K562 (cell line): ENCODE data around the gene DNASE1L1. TPM values are rescaled to one million over a fixed set of nuclear protein-coding genes. Genes with fewer than 3 reads are reported as not detected.
A peak's percentile ranks its signal among the peaks of the same experiment; 100 is the strongest.

Experiments used
- BCOR ChIP-seq: fragments of 450-650 bp; IDR thresholded peaks from 2 replicates; pipeline ENCODE4 v1.6.1; 2016
- CSDE1 ChIP-seq, 2 experiments: fragments of 450-650 bp; IDR thresholded peaks; 2 replicates each; pipeline ENCODE4 v1.6.1; 2016; ENCODE audit warnings: mild to moderate bottlenecking in 1 of 2
- HDAC2 ChIP-seq: fragments of 450-650 bp; IDR thresholded peaks from 2 replicates; pipeline ENCODE4 v1.6.1; 2016; ENCODE audit warnings: mild to moderate bottlenecking
- LCOR ChIP-seq: sonication (generic); formaldehyde crosslinking; IDR thresholded peaks from 2 replicates; pipeline ENCODE4 v1.8.0; 2022; ENCODE audit warnings: mild to moderate bottlenecking, missing genetic modification reagents
- MAX ChIP-seq: sonication (generic); formaldehyde crosslinking; IDR thresholded peaks from 2 replicates; pipeline ENCODE4 v1.9.0; 2022; ENCODE audit warnings: mild to moderate bottlenecking, missing genetic modification reagents
- MGA ChIP-seq: fragments of 450-650 bp; IDR thresholded peaks from 2 replicates; pipeline ENCODE4 v1.6.1; 2016; ENCODE audit warnings: mild to moderate bottlenecking, moderate library complexity
- MXI1 ChIP-seq: IDR thresholded peaks from 2 replicates; pipeline ENCODE4 v1.6.1; 2011; ENCODE audit warnings: low read depth, mild to moderate bottlenecking, improper control_type of control experiment, low read length
- NCOR1 ChIP-seq: fragments of 450-650 bp; IDR thresholded peaks from 2 replicates; pipeline ENCODE4 v1.6.1; 2016; ENCODE audit warnings: mild to moderate bottlenecking, moderate library complexity
- PCBP1 ChIP-seq: fragments of 200-400 bp; formaldehyde crosslinking; IDR thresholded peaks from 2 replicates; pipeline ENCODE4 v1.6.1; 2018; ENCODE audit warnings: mild to moderate bottlenecking, low read depth, low read length; ENCODE audit not compliant: poor library complexity, severe bottlenecking
- SAP30 ChIP-seq: fragments of 200-600 bp; sonication (generic); IDR thresholded peaks from 2 replicates; pipeline ENCODE4 v1.6.1; 2012; ENCODE audit warnings: borderline replicate concordance, low read depth, mild to moderate bottlenecking, moderate library complexity, low read length, control low read depth, inconsistent platforms; ENCODE audit not compliant: insufficient read depth, poor library complexity, severe bottlenecking
- SIN3A ChIP-seq, 2 experiments: fragments of 150-350 bp in 1 of 2; IDR thresholded peaks; 2 replicates each; pipeline ENCODE4 v1.6.1; 2011 to 2016; ENCODE audit warnings: borderline replicate concordance in 2 of 2, low read depth in 2 of 2, low read length in 2 of 2, mild to moderate bottlenecking in 2 of 2, moderate library complexity in 2 of 2; ENCODE audit not compliant: control insufficient read depth in 1 of 2
- SIRT6 ChIP-seq: IDR thresholded peaks from one replicate; pipeline ENCODE4 v1.6.1; 2012; ENCODE audit warnings: low read depth, mild to moderate bottlenecking, control low read depth, inconsistent platforms, low read length, moderate library complexity
- SLC30A9 ChIP-seq: fragments of 250-450 bp; sonication (Bioruptor Pico); IDR thresholded peaks from 2 replicates; pipeline ENCODE4 v1.8.0; 2022; ENCODE audit warnings: mild to moderate bottlenecking, moderate library complexity
- SP1 ChIP-seq: sonication (generic); formaldehyde crosslinking; IDR thresholded peaks from 2 replicates; pipeline ENCODE4 v1.8.1; 2022; ENCODE audit warnings: mild to moderate bottlenecking, missing genetic modification reagents
- ZBTB7A ChIP-seq: IDR thresholded peaks from 2 replicates; pipeline ENCODE4 v1.6.1; 2011; ENCODE audit warnings: low read depth, mild to moderate bottlenecking, low read length, moderate library complexity, borderline replicate concordance; ENCODE audit not compliant: control insufficient read depth
- polyA plus RNA-seq, 8 experiments: library from polyadenylated mRNA; depleted of rRNA in 4 of 8; stranded (reverse) in 5 of 8; unstranded in 3 of 8; fragments of >200 nt; fragmentation: Nextera tagmentation in 2 of 8; fragmentation: Illumina TruSeq in 1 of 8; extraction: Ambion mirVana in 2 of 8; extraction: Trizol in 1 of 8; gene quantifications; 2 replicates each; pipeline versions ENCODE4 v1.2.1 to v1.2.3, GENCODE V29; 2011 to 2014; ENCODE audit warnings: inconsistent platforms in 1 of 8, missing spikeins in 1 of 8
- total RNA-seq, 7 experiments: library from RNA; depleted of rRNA in 6 of 7; stranded (reverse); fragments of >200 nt in 6 of 7; fragmentation: Illumina TruSeq in 2 of 7; extraction: Trizol in 2 of 7; gene quantifications; 2 replicates each; pipeline versions ENCODE4 v1.2.1 to v1.2.3, GENCODE V29; 2011 to 2021; ENCODE audit warnings: low replicate concordance in 1 of 7

The DNASE1L1 gene
- total and polyA plus RNA-seq, 9 of the 15 experiments (the other 6 are each of a cell fraction or from before 2014, with no cell fraction given), result 0.73 to 12.6 (median 7.9) TPM

GRCh38 chrX:154371017-154371788 is 37.9 kb downstream of the DNASE1L1 start (continued):
- TF ChIP-seq MGA (no peak), SLC30A9 (no peak), NCOR1 (0 out of 2 replicates have a peak, but pooled peaks have one; percentile 23), MXI1 (0 out of 2 replicates have a peak, but pooled peaks have one; percentile 27), SIN3A (IDR thresholded peaks at IDR 0.05; ENCODE audit: borderline replicate concordance in 2 of 2, control insufficient read depth in 1 of 2, low read depth in 2 of 2, low read length in 2 of 2) (peak in 1 of 2 experiments; percentile 81; a peak in 2 of 4 replicates), CSDE1 (IDR thresholded peaks at IDR 0.05) (peak in 1 of 2 experiments; percentile 75; a peak in 1 of 4 replicates), SIRT6 (no peak), HDAC2 (0 out of 2 replicates have a peak, but pooled peaks have one; percentile 15), LCOR (CRISPR knock-in tag) (peak; percentile 83; the same call in 1 of the 2 replicates), SAP30 (peak; percentile 7), MAX (CRISPR knock-in tag) (peak; percentile 68), PCBP1 (peak; percentile 25), SP1 (CRISPR knock-in tag) (peak; percentile 97), ZBTB7A (peak; percentile 27; the same call in 1 of the 2 replicates), BCOR (0 out of 2 replicates have a peak, but pooled peaks have one; percentile 19)
